HepG2 (cell line): ENCODE data around the gene PXMP4. TPM values are rescaled to one million over a fixed set of nuclear protein-coding genes. Genes with fewer than 3 reads are reported as not detected.
A peak's percentile ranks its signal among the peaks of the same experiment; 100 is the strongest.

ENCODE experiments used
- DMTF1 ChIP-seq: sonication (generic); formaldehyde crosslinking; IDR thresholded peaks from 2 replicates; pipeline ENCODE4 v1.4.0; 2020; ENCODE audit warnings: mild to moderate bottlenecking, missing genetic modification reagents
- GABPB1 ChIP-seq: IDR thresholded peaks from 2 replicates; pipeline ENCODE4 v1.6.1; 2016; ENCODE audit warnings: mild to moderate bottlenecking, missing genetic modification reagents, moderate library complexity, missing compliant biosample characterization
- HHEX ChIP-seq: IDR thresholded peaks from 2 replicates; pipeline ENCODE4 v1.6.1; 2016; ENCODE audit warnings: control low read depth
- HIC2 ChIP-seq: sonication (generic); formaldehyde crosslinking; IDR thresholded peaks from 2 replicates; pipeline ENCODE4 v1.9.0; 2022; ENCODE audit warnings: low read depth, missing genetic modification reagents
- ONECUT2 ChIP-seq: sonication (generic); formaldehyde crosslinking; IDR thresholded peaks from 2 replicates; pipeline ENCODE4 v1.4.0; 2020; ENCODE audit warnings: missing genetic modification reagents
- PAX8 ChIP-seq: sonication (generic); formaldehyde crosslinking; IDR thresholded peaks from 2 replicates; pipeline ENCODE4 v1.8.0; 2022; ENCODE audit warnings: mild to moderate bottlenecking, missing genetic modification reagents, borderline replicate concordance
- SKI ChIP-seq: fragments of 450-650 bp; IDR thresholded peaks from one replicate; pipeline ENCODE4 v1.6.1; 2018; ENCODE audit warnings: mild to moderate bottlenecking; ENCODE audit not compliant: partially characterized antibody
- SMYD3 ChIP-seq: sonication (generic); formaldehyde crosslinking; IDR thresholded peaks from 2 replicates; pipeline ENCODE4 v1.8.1; 2023; ENCODE audit warnings: mild to moderate bottlenecking, missing genetic modification reagents
- TGIF2 ChIP-seq: IDR thresholded peaks from 2 replicates; pipeline ENCODE4 v1.6.1; 2016; ENCODE audit warnings: control low read depth, missing compliant biosample characterization
- TSC22D2 ChIP-seq: sonication (generic); formaldehyde crosslinking; IDR thresholded peaks from 2 replicates; pipeline ENCODE4 v1.5.1; 2020; ENCODE audit warnings: missing genetic modification reagents, mild to moderate bottlenecking, borderline replicate concordance
- ZNF230 ChIP-seq: sonication (generic); formaldehyde crosslinking; IDR thresholded peaks from 2 replicates; pipeline ENCODE4 v1.4.0; 2020; ENCODE audit warnings: mild to moderate bottlenecking, missing genetic modification reagents
- ZNF318 ChIP-seq: sonication (generic); formaldehyde crosslinking; IDR thresholded peaks from 2 replicates; pipeline ENCODE4 v1.4.0; 2020; ENCODE audit warnings: mild to moderate bottlenecking, missing genetic modification reagents
- ZNF430 ChIP-seq: sonication (generic); formaldehyde crosslinking; IDR thresholded peaks from 2 replicates; pipeline ENCODE4 v1.9.0; 2021; ENCODE audit warnings: mild to moderate bottlenecking, missing genetic modification reagents
- ZNF547 ChIP-seq: sonication (generic); formaldehyde crosslinking; IDR thresholded peaks from 2 replicates; pipeline ENCODE4 v1.5.1; 2020; ENCODE audit warnings: mild to moderate bottlenecking, missing genetic modification reagents
- ZNF550 ChIP-seq: sonication (generic); formaldehyde crosslinking; IDR thresholded peaks from 2 replicates; pipeline ENCODE4 v1.4.0; 2020; ENCODE audit warnings: mild to moderate bottlenecking, missing genetic modification reagents, borderline replicate concordance
- ZNF605 ChIP-seq: sonication (generic); formaldehyde crosslinking; IDR thresholded peaks from 2 replicates; pipeline ENCODE4 v1.8.0; 2022; ENCODE audit warnings: mild to moderate bottlenecking, missing genetic modification reagents
- ZNF672 ChIP-seq: sonication (generic); formaldehyde crosslinking; IDR thresholded peaks from 2 replicates; pipeline ENCODE4 v1.8.1; 2022; ENCODE audit warnings: missing genetic modification reagents
- ZNF773 ChIP-seq: sonication (generic); formaldehyde crosslinking; IDR thresholded peaks from 2 replicates; pipeline ENCODE4 v1.4.0; 2020; ENCODE audit warnings: missing genetic modification reagents, borderline replicate concordance
- polyA plus RNA-seq, 8 experiments: library from polyadenylated mRNA; depleted of rRNA in 3 of 8; stranded (reverse) in 7 of 8; unstranded in 1 of 8; fragments of >200 nt; fragmentation: Illumina TruSeq in 4 of 8; extraction: Trizol in 4 of 8; gene quantifications; 2 replicates each; pipeline versions ENCODE4 v1.2.1 to v1.2.3, GENCODE V29; 2011 to 2016; ENCODE audit warnings: low read depth in 4 of 8, missing spikeins in 1 of 8, mixed read lengths in 1 of 8; ENCODE audit not compliant: insufficient read depth in 1 of 8
- total RNA-seq, 5 experiments: library from RNA; depleted of rRNA; stranded (reverse); fragments of >200 nt; fragmentation: Illumina TruSeq; extraction: Trizol; gene quantifications; 2 replicates each; pipeline ENCODE4 v1.2.3, GENCODE V29; 2016; ENCODE audit warnings: low read depth in 1 of 5

The PXMP4 gene
- total and polyA plus RNA-seq, 2 of the 13 experiments (the other 11 are each of a cell fraction or from before 2014, with no cell fraction given) = not detected

- peak; percentile 56; the same call in 1 of the 2 replicates for TF ChIP-seq ZNF318 (CRISPR knock-in tag)
- TF ChIP-seq PAX8 (CRISPR knock-in tag) = no peak
- TF ChIP-seq HIC2 = 0 out of 2 replicates have a peak, but pooled peaks have one; percentile 42
- TF ChIP-seq ZNF773 = no peak
- peak; percentile 39; the same call in 1 of the 2 replicates for TF ChIP-seq TGIF2 (CRISPR knock-in tag)
- no peak for TF ChIP-seq DMTF1 (CRISPR knock-in tag)
- no peak for TF ChIP-seq ZNF430 (CRISPR knock-in tag)
- no peak for TF ChIP-seq SKI
- no peak for TF ChIP-seq HHEX (CRISPR knock-in tag)
- TF ChIP-seq ZNF605 = no peak
- peak; percentile 69 for TF ChIP-seq ZNF230
- TF ChIP-seq ZNF550 (CRISPR knock-in tag) = peak; percentile 28; the same call in 1 of the 2 replicates
- TF ChIP-seq TSC22D2 (CRISPR knock-in tag) = no peak
- TF ChIP-seq ZNF547 (CRISPR knock-in tag) = 0 out of 2 replicates have a peak, but pooled peaks have one; percentile 72
- 0 out of 2 replicates have a peak, but pooled peaks have one; percentile 19 for TF ChIP-seq GABPB1 (CRISPR knock-in tag)
- no peak for TF ChIP-seq SMYD3 (CRISPR knock-in tag)
- TF ChIP-seq ONECUT2 (CRISPR knock-in tag) = no peak
- peak; percentile 41; the same call in 1 of the 2 replicates for TF ChIP-seq ZNF672
These were observed 47.5 kb downstream of the PXMP4 start (continued) for GRCh38 chr20:33672426-33673113.
